Mesothelial cell of epicardium (in vitro differentiated cells): ENCODE data around the gene APC. TPM values are rescaled to one million over a fixed set of nuclear protein-coding genes. Genes with fewer than 3 reads are reported as not detected.
"Not testable (repeated sequence)": the region's sequence is repeated elsewhere in the genome, so short reads cannot be mapped to it uniquely, and the experiment has no call there.

Source experiments
- DNase-seq, 2 experiments: peaks; one replicate each; pipeline ENCODE4 v3.0.0; 2021; ENCODE audit warnings: low spot score in 2 of 2; ENCODE audit not compliant: unreplicated experiment in 2 of 2
- H3K27ac Mint-ChIP-seq: 2 replicates; pipeline ENCODE4 v1.8.0; 2021; ENCODE audit warnings: mixed read lengths
- H3K27me3 Mint-ChIP-seq: 2 replicates; pipeline ENCODE4 v1.8.0; 2021; ENCODE audit warnings: low read depth, mixed read lengths
- H3K36me3 Mint-ChIP-seq: 2 replicates; pipeline ENCODE4 v1.8.0; 2021; ENCODE audit warnings: mixed read lengths
- H3K4me1 Mint-ChIP-seq: 2 replicates; pipeline ENCODE4 v1.8.0; 2021; ENCODE audit warnings: mixed read lengths
- H3K4me3 Mint-ChIP-seq: 2 replicates; pipeline ENCODE4 v1.8.0; 2021; ENCODE audit warnings: mild to moderate bottlenecking, moderate library complexity, mixed read lengths
- H3K9me3 Mint-ChIP-seq: 2 replicates; pipeline ENCODE4 v1.8.0; 2021; ENCODE audit warnings: mixed read lengths
- total RNA-seq: library from RNA; stranded (reverse); gene quantifications from 3 replicates; pipeline ENCODE4 v1.2.1, GENCODE V29; 2021
- TF ChIP-seq, protein P1 (sequence below): fragments of 200-600 bp; sonication (generic); IDR thresholded peaks from one replicate; pipeline ENCODE4 v1.5.0; 2021; ENCODE audit warnings: antibody characterized with exemption; ENCODE audit not compliant: unreplicated experiment

APC gene
- total RNA-seq, 1 donor from 2014 or later: 56.3 TPM

DNA sequence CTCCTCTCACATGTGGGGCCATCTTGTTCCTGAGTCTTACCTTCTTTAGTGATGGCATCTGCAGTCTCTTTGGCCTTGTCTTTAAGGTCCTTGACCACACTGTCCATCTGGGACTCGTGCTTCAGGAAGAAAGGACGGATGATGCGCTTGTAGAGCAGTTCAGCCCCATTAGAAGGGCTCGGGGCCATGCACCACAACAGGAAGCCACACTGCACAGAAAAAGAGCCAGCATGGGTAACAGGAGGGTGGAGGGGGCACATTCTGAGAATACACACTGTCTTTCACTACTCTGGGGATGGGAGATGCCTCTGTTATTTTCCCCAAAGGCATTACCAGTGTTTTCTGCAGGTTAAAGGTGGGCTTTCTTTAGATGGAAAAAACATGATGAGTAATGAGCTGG lies 149.3 kb downstream of the APC start:
- Mint-ChIP-seq H3K4me1 (no peaks in the 10 kb centered on the region), H3K9me3 (no peaks in the 10 kb centered on the region), H3K36me3 (peaks cover 32% of the 10 kb centered on the region), H3K27me3 (no peaks in the 10 kb centered on the region), H3K4me3 (no peak overlapping the region), H3K27ac (no peak overlapping the region)
- no peak for DNase-seq
- TF ChIP-seq, protein P1, sequence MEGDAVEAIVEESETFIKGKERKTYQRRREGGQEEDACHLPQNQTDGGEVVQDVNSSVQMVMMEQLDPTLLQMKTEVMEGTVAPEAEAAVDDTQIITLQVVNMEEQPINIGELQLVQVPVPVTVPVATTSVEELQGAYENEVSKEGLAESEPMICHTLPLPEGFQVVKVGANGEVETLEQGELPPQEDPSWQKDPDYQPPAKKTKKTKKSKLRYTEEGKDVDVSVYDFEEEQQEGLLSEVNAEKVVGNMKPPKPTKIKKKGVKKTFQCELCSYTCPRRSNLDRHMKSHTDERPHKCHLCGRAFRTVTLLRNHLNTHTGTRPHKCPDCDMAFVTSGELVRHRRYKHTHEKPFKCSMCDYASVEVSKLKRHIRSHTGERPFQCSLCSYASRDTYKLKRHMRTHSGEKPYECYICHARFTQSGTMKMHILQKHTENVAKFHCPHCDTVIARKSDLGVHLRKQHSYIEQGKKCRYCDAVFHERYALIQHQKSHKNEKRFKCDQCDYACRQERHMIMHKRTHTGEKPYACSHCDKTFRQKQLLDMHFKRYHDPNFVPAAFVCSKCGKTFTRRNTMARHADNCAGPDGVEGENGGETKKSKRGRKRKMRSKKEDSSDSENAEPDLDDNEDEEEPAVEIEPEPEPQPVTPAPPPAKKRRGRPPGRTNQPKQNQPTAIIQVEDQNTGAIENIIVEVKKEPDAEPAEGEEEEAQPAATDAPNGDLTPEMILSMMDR: no peak

DNA sequence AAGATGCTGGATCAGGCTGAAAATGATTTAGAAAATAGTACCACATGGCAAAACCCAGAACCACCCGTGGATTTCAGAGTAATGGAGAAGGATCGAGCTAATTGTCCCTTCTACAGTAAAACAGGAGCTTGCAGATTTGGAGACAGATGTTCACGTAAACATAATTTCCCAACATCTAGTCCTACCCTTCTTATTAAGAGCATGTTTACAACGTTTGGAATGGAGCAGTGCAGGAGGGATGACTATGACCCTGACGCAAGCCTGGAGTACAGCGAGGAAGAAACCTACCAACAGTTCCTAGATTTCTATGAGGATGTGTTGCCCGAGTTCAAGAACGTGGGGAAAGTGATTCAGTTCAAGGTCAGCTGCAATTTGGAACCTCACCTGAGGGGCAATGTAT lies 154.4 kb downstream of the APC start:
- H3K4me1 Mint-ChIP-seq, DNase-seq, H3K27ac Mint-ChIP-seq, H3K27me3 Mint-ChIP-seq, H3K4me3 Mint-ChIP-seq, H3K9me3 Mint-ChIP-seq: not testable (repeated sequence)
- peaks cover 30% of the 10 kb centered on the region for H3K36me3 Mint-ChIP-seq

- H3K4me3 Mint-ChIP-seq: no peak overlapping the region
- no peak overlapping the region for H3K27ac Mint-ChIP-seq
- H3K36me3 Mint-ChIP-seq: peaks cover 28% of the 10 kb centered on the region
- no peaks in the 10 kb centered on the region for H3K4me1 Mint-ChIP-seq
- H3K9me3 Mint-ChIP-seq: no peaks in the 10 kb centered on the region
- no peak for DNase-seq
- TF ChIP-seq, protein P1: no peak
- H3K27me3 Mint-ChIP-seq: no peaks in the 10 kb centered on the region
Measured at GRCh38 chr5:112892776-112893175, 155.1 kb downstream of the APC start.

DNA sequence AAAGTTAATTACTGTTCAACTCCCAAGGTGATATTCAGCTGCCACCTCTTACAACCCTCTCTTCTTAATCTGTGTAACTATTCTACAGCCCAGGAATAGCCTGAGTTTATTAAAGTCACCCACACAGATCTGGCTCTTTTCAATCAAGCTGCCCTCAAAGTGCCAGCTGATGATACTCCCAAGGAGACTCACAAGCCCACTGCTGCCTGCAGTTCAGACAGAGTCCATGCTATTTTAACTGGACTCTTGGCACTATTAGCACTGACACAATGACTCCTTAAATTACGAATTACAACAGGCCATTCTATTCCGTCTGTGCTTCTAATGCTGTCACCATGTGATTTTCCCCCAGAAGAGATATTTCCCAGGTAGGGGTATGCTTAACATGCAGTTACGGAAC lies 158.0 kb downstream of the APC start:
- TF ChIP-seq, protein P1: no peak
- no peak overlapping the region for H3K4me3 Mint-ChIP-seq

More for the DNA sequence above, 158.0 kb downstream of the APC start:
- no peak for DNase-seq
- Mint-ChIP-seq H3K27me3 (no peaks in the 10 kb centered on the region), H3K9me3 (no peaks in the 10 kb centered on the region), H3K4me1 (peaks cover 6% of the 10 kb centered on the region), H3K27ac (no peak overlapping the region), H3K36me3 (peaks cover 27% of the 10 kb centered on the region)

Other genes with a start within 250 kb of the APC start
- 45.6 to 51.3 TPM (median 47.3 TPM) in 3 replicates for gene SRP19, start 123.4 kb downstream of the APC start, total RNA-seq
- 32.4 to 35.4 TPM (median 34.7 TPM) in 3 replicates for gene REEP5, start 184.3 kb downstream of the APC start, total RNA-seq
- gene DCP2, start 238.9 kb downstream of the APC start, total RNA-seq: 88.5 to 98.6 TPM (median 90.0 TPM) in 3 replicates